Thoracic aorta (tissue), 2 donors: ENCODE results near the gene TMCC1. TPM values are rescaled to one million over a fixed set of nuclear protein-coding genes. Genes with fewer than 3 reads are reported as not detected.
"Not testable (repeated sequence)": the region's sequence is repeated elsewhere in the genome, so short reads cannot be mapped to it uniquely, and the experiment has no call there.

Experiments used
- ATAC-seq: fragments of 150-250 bp; one replicate; pipeline ENCODE4 v1.8.0; 2017; ENCODE audit warnings: low read depth; ENCODE audit not compliant: insufficient number of reproducible peaks, low FRiP score
- DNase-seq: peaks from one replicate; pipeline ENCODE4 v3.0.0-alpha.2; 2020; ENCODE audit warnings: low spot score
- H3K27ac ChIP-seq, 2 donors: fragments of 200-600 bp; sonication (generic); 1 replicate in 1 of 2; 2 replicates in 1 of 2; pipeline ENCODE4 v1.5.1; 2016; ENCODE audit warnings: mild to moderate bottlenecking in 2 of 2, moderate library complexity in 2 of 2
- H3K27me3 ChIP-seq: fragments of 200-600 bp; sonication (generic); replicated peaks from 2 replicates; pipeline ENCODE4 v1.6.0; 2016; ENCODE audit warnings: mild to moderate bottlenecking; ENCODE audit not compliant: insufficient read depth
- H3K36me3 ChIP-seq: fragments of 200-600 bp; sonication (generic); one replicate; pipeline ENCODE4 v1.5.1; 2016
- H3K4me1 ChIP-seq, 2 donors: fragments of 200-600 bp; sonication (generic); 1 replicate in 1 of 2; 2 replicates in 1 of 2; pipeline versions ENCODE4 v1.5.1 to v1.6.0; 2016; ENCODE audit warnings: low read depth in 2 of 2, mild to moderate bottlenecking in 1 of 2; ENCODE audit not compliant: control insufficient read depth in 1 of 2
- H3K4me3 ChIP-seq: fragments of 200-600 bp; sonication (generic); 2 replicates; pipeline ENCODE4 v1.5.1; 2016; ENCODE audit warnings: mild to moderate bottlenecking
- H3K9me3 ChIP-seq: fragments of 200-600 bp; sonication (generic); 2 replicates; pipeline ENCODE4 v1.5.1; 2016
- CTCF ChIP-seq: fragments of 200-600 bp; sonication (generic); IDR thresholded peaks from one replicate; pipeline ENCODE4 v1.5.1; 2019; ENCODE audit warnings: antibody characterized with exemption
- total RNA-seq, 2 donors: library from RNA; depleted of rRNA; stranded (reverse); fragments of >200 nt; gene quantifications; one replicate each; pipeline versions ENCODE4 v1.1.0 to v1.2.3, GENCODE V29; 2016

The TMCC1 gene
- total RNA-seq, 2 donors from 2014 or later: 16.9 to 17.7 TPM

- DNase-seq: no peak
- no peaks in the 10 kb centered on the region for H3K36me3 ChIP-seq
Observed at GRCh38 chr3:129864519-129864918, 29.0 kb downstream of the TMCC1 start.

GRCh38 chr3:129859272-129859671, 34.2 kb downstream of the TMCC1 start:
- Histone ChIP-seq H3K4me3 (no peak overlapping the region), H3K4me1 (peaks cover 16 to 28% of the 10 kb centered on the region in 2 donors), H3K9me3 (no peaks in the 10 kb centered on the region), H3K36me3 (no peaks in the 10 kb centered on the region), H3K27me3 (no peaks in the 10 kb centered on the region), H3K27ac (no peak overlapping the region)
- DNase-seq (no peak), ATAC-seq (no peak)
- TF ChIP-seq CTCF: no peak

More at GRCh38 chr3:129864519-129864918, 29.0 kb downstream of the TMCC1 start:
- TF ChIP-seq CTCF: no peak
- Histone ChIP-seq H3K27ac (no peak overlapping the region), H3K4me3 (no peak overlapping the region), H3K27me3 (no peaks in the 10 kb centered on the region), H3K9me3 (no peaks in the 10 kb centered on the region), H3K4me1 (no peaks in the 10 kb centered on the region)
- ATAC-seq: no peak

- ATAC-seq: no peak
- DNase-seq: no peak
- peaks cover 16 to 31% of the 10 kb centered on the region in 2 donors for H3K4me1 ChIP-seq
Observed at GRCh38 chr3:129857899-129858298, 35.6 kb downstream of the TMCC1 start.

GRCh38 chr3:129856790-129857189, 36.7 kb downstream of the TMCC1 start:
- H3K9me3 ChIP-seq, H3K4me3 ChIP-seq, ATAC-seq, H3K36me3 ChIP-seq, H3K27me3 ChIP-seq, H3K27ac ChIP-seq, DNase-seq: not testable (repeated sequence)
- peaks cover 16 to 31% of the 10 kb centered on the region in 2 donors for H3K4me1 ChIP-seq

More at GRCh38 chr3:129857899-129858298, 35.6 kb downstream of the TMCC1 start:
- no peak for TF ChIP-seq CTCF
- Histone ChIP-seq H3K9me3 (no peaks in the 10 kb centered on the region), H3K27me3 (no peaks in the 10 kb centered on the region), H3K27ac (no peak overlapping the region), H3K4me3 (no peak overlapping the region), H3K36me3 (no peaks in the 10 kb centered on the region)

GRCh38 chr3:129855832-129856419, 37.6 kb downstream of the TMCC1 start:
- H3K4me3 ChIP-seq: peak overlapping the region; percentile 24
- no peaks in the 10 kb centered on the region for H3K27me3 ChIP-seq
- peak overlapping the region; percentile 0 to 68 for H3K27ac ChIP-seq
- DNase-seq (no peak), ATAC-seq (no peak)
- H3K9me3 ChIP-seq: no peaks in the 10 kb centered on the region
- H3K4me1 ChIP-seq: peaks cover 16 to 31% of the 10 kb centered on the region in 2 donors
- TF ChIP-seq CTCF: no peak
- H3K36me3 ChIP-seq: no peaks in the 10 kb centered on the region
